ENCODE data around the gene PRDM11.

DNA sequence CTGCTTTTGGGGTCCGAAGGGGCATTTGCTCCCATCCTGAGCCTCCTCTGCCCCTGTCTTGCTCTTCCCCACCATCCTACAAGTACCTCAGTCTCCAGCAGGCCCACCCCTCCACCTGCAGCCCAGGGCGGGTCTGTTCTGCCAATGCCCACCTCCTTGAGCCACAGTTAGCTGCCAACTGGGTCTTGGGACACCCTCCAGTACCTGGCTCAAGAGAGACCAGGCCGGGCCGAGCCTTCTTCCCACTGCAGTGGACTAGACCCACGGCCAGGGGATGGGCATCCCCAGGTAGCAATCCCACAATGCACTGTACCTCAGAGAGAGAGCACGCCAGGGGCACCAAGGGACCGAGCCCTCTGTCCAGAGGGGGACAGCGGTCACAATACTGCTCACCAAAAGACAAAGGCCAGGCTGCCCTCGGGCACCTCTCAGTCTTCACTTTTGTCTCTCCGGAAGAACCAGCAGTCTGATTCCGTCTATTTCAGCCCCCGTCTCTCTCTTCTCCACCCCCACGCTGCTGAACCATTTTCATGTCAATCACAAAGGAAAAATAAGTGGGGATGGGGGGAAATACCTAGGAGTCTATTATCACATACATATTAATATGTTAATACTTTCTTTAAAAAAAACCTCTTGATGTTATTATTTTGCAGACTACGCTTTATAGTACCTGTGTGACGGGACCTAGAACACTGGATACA lies 88.0 kb downstream of the PRDM11 start:
- no peak for TF ChIP-seq ZNF396 (CRISPR knock-in tag; IDR thresholded peaks at IDR 0.05; ENCODE audit: borderline replicate concordance)
- TF ChIP-seq ESRRA (CRISPR knock-in tag; IDR thresholded peaks at IDR 0.05; ENCODE audit: borderline replicate concordance) = no peak
- TF ChIP-seq SP1 (CRISPR knock-in tag; conservative IDR thresholded peaks at IDR 0.05) = no peak
- TF ChIP-seq, protein P1, sequence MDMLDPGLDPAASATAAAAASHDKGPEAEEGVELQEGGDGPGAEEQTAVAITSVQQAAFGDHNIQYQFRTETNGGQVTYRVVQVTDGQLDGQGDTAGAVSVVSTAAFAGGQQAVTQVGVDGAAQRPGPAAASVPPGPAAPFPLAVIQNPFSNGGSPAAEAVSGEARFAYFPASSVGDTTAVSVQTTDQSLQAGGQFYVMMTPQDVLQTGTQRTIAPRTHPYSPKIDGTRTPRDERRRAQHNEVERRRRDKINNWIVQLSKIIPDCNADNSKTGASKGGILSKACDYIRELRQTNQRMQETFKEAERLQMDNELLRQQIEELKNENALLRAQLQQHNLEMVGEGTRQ (CRISPR knock-in tag; IDR thresholded peaks at IDR 0.05) = no peak
- TF ChIP-seq ATF1 (CRISPR knock-in tag; IDR thresholded peaks at IDR 0.05) = no peak
- TF ChIP-seq IRF2 (CRISPR knock-in tag; IDR thresholded peaks at IDR 0.05; ENCODE audit: borderline replicate concordance, low read depth) = no peak
- TF ChIP-seq, protein P2, sequence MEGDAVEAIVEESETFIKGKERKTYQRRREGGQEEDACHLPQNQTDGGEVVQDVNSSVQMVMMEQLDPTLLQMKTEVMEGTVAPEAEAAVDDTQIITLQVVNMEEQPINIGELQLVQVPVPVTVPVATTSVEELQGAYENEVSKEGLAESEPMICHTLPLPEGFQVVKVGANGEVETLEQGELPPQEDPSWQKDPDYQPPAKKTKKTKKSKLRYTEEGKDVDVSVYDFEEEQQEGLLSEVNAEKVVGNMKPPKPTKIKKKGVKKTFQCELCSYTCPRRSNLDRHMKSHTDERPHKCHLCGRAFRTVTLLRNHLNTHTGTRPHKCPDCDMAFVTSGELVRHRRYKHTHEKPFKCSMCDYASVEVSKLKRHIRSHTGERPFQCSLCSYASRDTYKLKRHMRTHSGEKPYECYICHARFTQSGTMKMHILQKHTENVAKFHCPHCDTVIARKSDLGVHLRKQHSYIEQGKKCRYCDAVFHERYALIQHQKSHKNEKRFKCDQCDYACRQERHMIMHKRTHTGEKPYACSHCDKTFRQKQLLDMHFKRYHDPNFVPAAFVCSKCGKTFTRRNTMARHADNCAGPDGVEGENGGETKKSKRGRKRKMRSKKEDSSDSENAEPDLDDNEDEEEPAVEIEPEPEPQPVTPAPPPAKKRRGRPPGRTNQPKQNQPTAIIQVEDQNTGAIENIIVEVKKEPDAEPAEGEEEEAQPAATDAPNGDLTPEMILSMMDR (IDR thresholded peaks at IDR 0.05) = no peak
- TF ChIP-seq, protein P3, sequence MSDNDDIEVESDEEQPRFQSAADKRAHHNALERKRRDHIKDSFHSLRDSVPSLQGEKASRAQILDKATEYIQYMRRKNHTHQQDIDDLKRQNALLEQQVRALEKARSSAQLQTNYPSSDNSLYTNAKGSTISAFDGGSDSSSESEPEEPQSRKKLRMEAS (CRISPR knock-in tag; IDR thresholded peaks at IDR 0.05) = no peak
- TF ChIP-seq, protein P4, sequence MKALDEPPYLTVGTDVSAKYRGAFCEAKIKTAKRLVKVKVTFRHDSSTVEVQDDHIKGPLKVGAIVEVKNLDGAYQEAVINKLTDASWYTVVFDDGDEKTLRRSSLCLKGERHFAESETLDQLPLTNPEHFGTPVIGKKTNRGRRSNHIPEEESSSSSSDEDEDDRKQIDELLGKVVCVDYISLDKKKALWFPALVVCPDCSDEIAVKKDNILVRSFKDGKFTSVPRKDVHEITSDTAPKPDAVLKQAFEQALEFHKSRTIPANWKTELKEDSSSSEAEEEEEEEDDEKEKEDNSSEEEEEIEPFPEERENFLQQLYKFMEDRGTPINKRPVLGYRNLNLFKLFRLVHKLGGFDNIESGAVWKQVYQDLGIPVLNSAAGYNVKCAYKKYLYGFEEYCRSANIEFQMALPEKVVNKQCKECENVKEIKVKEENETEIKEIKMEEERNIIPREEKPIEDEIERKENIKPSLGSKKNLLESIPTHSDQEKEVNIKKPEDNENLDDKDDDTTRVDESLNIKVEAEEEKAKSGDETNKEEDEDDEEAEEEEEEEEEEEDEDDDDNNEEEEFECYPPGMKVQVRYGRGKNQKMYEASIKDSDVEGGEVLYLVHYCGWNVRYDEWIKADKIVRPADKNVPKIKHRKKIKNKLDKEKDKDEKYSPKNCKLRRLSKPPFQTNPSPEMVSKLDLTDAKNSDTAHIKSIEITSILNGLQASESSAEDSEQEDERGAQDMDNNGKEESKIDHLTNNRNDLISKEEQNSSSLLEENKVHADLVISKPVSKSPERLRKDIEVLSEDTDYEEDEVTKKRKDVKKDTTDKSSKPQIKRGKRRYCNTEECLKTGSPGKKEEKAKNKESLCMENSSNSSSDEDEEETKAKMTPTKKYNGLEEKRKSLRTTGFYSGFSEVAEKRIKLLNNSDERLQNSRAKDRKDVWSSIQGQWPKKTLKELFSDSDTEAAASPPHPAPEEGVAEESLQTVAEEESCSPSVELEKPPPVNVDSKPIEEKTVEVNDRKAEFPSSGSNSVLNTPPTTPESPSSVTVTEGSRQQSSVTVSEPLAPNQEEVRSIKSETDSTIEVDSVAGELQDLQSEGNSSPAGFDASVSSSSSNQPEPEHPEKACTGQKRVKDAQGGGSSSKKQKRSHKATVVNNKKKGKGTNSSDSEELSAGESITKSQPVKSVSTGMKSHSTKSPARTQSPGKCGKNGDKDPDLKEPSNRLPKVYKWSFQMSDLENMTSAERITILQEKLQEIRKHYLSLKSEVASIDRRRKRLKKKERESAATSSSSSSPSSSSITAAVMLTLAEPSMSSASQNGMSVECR (CRISPR knock-in tag; IDR thresholded peaks at IDR 0.05; ENCODE audit: borderline replicate concordance) = no peak
- no peak for TF ChIP-seq HMGA2 (CRISPR knock-in tag; IDR thresholded peaks at IDR 0.05)
- no peak for TF ChIP-seq GTF2I (CRISPR knock-in tag; conservative IDR thresholded peaks at IDR 0.05)
- TF ChIP-seq FOXJ3 (CRISPR knock-in tag; IDR thresholded peaks at IDR 0.05; ENCODE audit: borderline replicate concordance) = no peak
- TF ChIP-seq, protein P5, sequence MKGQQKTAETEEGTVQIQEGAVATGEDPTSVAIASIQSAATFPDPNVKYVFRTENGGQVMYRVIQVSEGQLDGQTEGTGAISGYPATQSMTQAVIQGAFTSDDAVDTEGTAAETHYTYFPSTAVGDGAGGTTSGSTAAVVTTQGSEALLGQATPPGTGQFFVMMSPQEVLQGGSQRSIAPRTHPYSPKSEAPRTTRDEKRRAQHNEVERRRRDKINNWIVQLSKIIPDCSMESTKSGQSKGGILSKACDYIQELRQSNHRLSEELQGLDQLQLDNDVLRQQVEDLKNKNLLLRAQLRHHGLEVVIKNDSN (CRISPR knock-in tag; IDR thresholded peaks at IDR 0.05) = no peak
